IMR-90 (cell line): Measurements from ENCODE around the gene EPHB1. TPM values are rescaled to one million over a fixed set of nuclear protein-coding genes. Genes with fewer than 3 reads are reported as not detected.

ENCODE experiments used
- ATAC-seq: fragments of 200-7000 bp; cut with Tn5 transposase; 2 replicates; pipeline ENCODE4 v1.9.1; 2020; ENCODE audit warnings: low read depth, mild to moderate bottlenecking, moderate library complexity
- BruUV-seq: library from RNA; stranded (reverse); fragments of 400-500 nt; replicated peaks from 2 replicates; lab custom pipeline; 2021; lab: Mats Ljungman, UMichigan
- CTCF ChIA-PET: fragments of 300-600 bp; formaldehyde crosslinking; extraction: SDS; loops from one replicate; lab custom pipeline; 2021; ENCODE audit warnings: antibody characterized with exemption; lab: Yijun Ruan, JAX
- POLR2A ChIA-PET: fragments of 300-600 bp; sonication (Branson Sonifier 250); formaldehyde crosslinking; loops from one replicate; lab custom pipeline; 2022; ENCODE audit warnings: antibody characterized with exemption; ENCODE audit not compliant: unreplicated experiment; lab: Charles Lee
- DNase-seq: peaks from one replicate; pipeline ENCODE4 v3.0.0; 2013
- H2AFZ ChIP-seq: replicated peaks from 2 replicates; pipeline ENCODE3; 2013; ENCODE audit warnings: low read length, mild to moderate bottlenecking; ENCODE audit not compliant: poor library complexity
- H2AK5ac ChIP-seq: 2 replicates; pipeline ENCODE4 v1.6.1; 2013; ENCODE audit warnings: low read depth, low read length, inconsistent platforms
- H2AK9ac ChIP-seq: replicated peaks from 2 replicates; pipeline ENCODE3; 2013; ENCODE audit warnings: mild to moderate bottlenecking, low read depth, low read length, moderate library complexity; ENCODE audit not compliant: poor library complexity
- H2BK120ac ChIP-seq: 2 replicates; pipeline ENCODE4 v1.6.1; 2013; ENCODE audit warnings: low read depth, low read length, inconsistent platforms
- H2BK15ac ChIP-seq: 3 replicates; pipeline ENCODE4 v1.6.1; 2013; ENCODE audit warnings: low read depth, low read length, inconsistent platforms
- H2BK20ac ChIP-seq: 2 replicates; pipeline ENCODE4 v1.6.1; 2013; ENCODE audit warnings: low read depth, mild to moderate bottlenecking, inconsistent platforms, low read length, moderate library complexity
- H2BK5ac ChIP-seq: 2 replicates; pipeline ENCODE4 v1.6.1; 2013; ENCODE audit warnings: mild to moderate bottlenecking, low read depth, low read length, inconsistent platforms; ENCODE audit not compliant: poor library complexity, severe bottlenecking
- H3K14ac ChIP-seq: replicated peaks from 2 replicates; pipeline ENCODE4 v1.6.1; 2013; ENCODE audit warnings: low read depth, low read length, inconsistent platforms
- H3K18ac ChIP-seq: 2 replicates; pipeline ENCODE4 v1.6.1; 2013; ENCODE audit warnings: low read depth, low read length, control low read depth
- H3K23ac ChIP-seq: 2 replicates; pipeline ENCODE4 v1.6.1; 2013; ENCODE audit warnings: low read depth, low read length, inconsistent platforms
- H3K27ac ChIP-seq: 2 replicates; pipeline ENCODE4 v1.5.1; 2013; ENCODE audit warnings: mild to moderate bottlenecking, control low read depth, low read length; ENCODE audit not compliant: insufficient read depth
- H3K27me3 ChIP-seq: 2 replicates; pipeline ENCODE4 v1.6.1; 2013; ENCODE audit warnings: low read length; ENCODE audit not compliant: control insufficient read depth, insufficient read depth
- H3K36me3 ChIP-seq: 2 replicates; pipeline ENCODE4 v1.6.1; 2013; ENCODE audit warnings: low read length, mixed read lengths; ENCODE audit not compliant: control insufficient read depth, insufficient read depth
- H3K4ac ChIP-seq: 2 replicates; pipeline ENCODE4 v1.6.1; 2013; ENCODE audit warnings: low read depth, low read length, inconsistent platforms
- H3K4me1 ChIP-seq: 2 replicates; pipeline ENCODE4 v1.6.1; 2013; ENCODE audit warnings: low read length, mixed read lengths; ENCODE audit not compliant: control insufficient read depth, insufficient read depth
- H3K4me2 ChIP-seq: 2 replicates; pipeline ENCODE4 v1.6.1; 2013; ENCODE audit warnings: low read depth, mild to moderate bottlenecking, control low read depth, low read length, moderate library complexity
- H3K4me3 ChIP-seq: 2 replicates; pipeline ENCODE4 v1.5.1; 2013; ENCODE audit warnings: low read depth, mild to moderate bottlenecking, control low read depth, low read length, moderate library complexity; ENCODE audit not compliant: insufficient read depth
- H3K56ac ChIP-seq: 2 replicates; pipeline ENCODE4 v1.6.1; 2013; ENCODE audit warnings: low read length, inconsistent platforms; ENCODE audit not compliant: insufficient read depth; ENCODE audit errors: extremely low read depth
- H3K79me1 ChIP-seq, 2 experiments: 2 replicates each; pipeline ENCODE4 v1.6.1; 2013; ENCODE audit warnings: low read length in 2 of 2, inconsistent platforms in 1 of 2, low read depth in 1 of 2
- H3K9ac ChIP-seq: 2 replicates; pipeline ENCODE4 v1.6.1; 2013; ENCODE audit warnings: low read depth, low read length, control low read depth
- H3K9me1 ChIP-seq: 2 replicates; pipeline ENCODE4 v1.6.1; 2013; ENCODE audit warnings: low read length, inconsistent platforms; ENCODE audit not compliant: insufficient read depth
- H3K9me3 ChIP-seq: 2 replicates; pipeline ENCODE4 v1.6.1; 2013; ENCODE audit warnings: low read length; ENCODE audit not compliant: control insufficient read depth, insufficient read depth
- H4K20me1 ChIP-seq: 2 replicates; pipeline ENCODE4 v1.6.1; 2013; ENCODE audit warnings: low read length, inconsistent platforms; ENCODE audit not compliant: insufficient read depth
- H4K5ac ChIP-seq: 2 replicates; pipeline ENCODE4 v1.6.1; 2013; ENCODE audit warnings: mild to moderate bottlenecking, low read depth, low read length, control low read depth
- H4K8ac ChIP-seq, 2 experiments: 2 replicates each; pipeline ENCODE4 v1.6.1; 2013; ENCODE audit warnings: low read depth in 2 of 2, low read length in 2 of 2, control low read depth in 1 of 2, inconsistent platforms in 1 of 2
- H4K91ac ChIP-seq: 2 replicates; pipeline ENCODE4 v1.6.1; 2013; ENCODE audit warnings: low read depth, low read length, inconsistent platforms; ENCODE audit not compliant: insufficient read depth
- BHLHE40 ChIP-seq: fragments of 150-350 bp; IDR thresholded peaks from 2 replicates; pipeline ENCODE4 v1.6.1; 2016; ENCODE audit warnings: mild to moderate bottlenecking, low read depth, low read length
- CEBPB ChIP-seq: IDR thresholded peaks from 2 replicates; pipeline ENCODE4 v1.6.1; 2012; ENCODE audit warnings: low read depth, low read length, improper control_type of control experiment
- CTCF ChIP-seq: conservative IDR thresholded peaks from 2 replicates; pipeline ENCODE4 v1.5.1; 2012; ENCODE audit warnings: mild to moderate bottlenecking, low read depth, low read length, improper control_type of control experiment
- MAZ ChIP-seq: IDR thresholded peaks from 2 replicates; pipeline ENCODE4 v1.6.1; 2012; ENCODE audit warnings: low read depth, mild to moderate bottlenecking, low read length, improper control_type of control experiment, moderate library complexity, borderline replicate concordance
- MXI1 ChIP-seq: IDR thresholded peaks from 2 replicates; pipeline ENCODE4 v1.6.1; 2012; ENCODE audit warnings: low read depth, mild to moderate bottlenecking, low read length, moderate library complexity, borderline replicate concordance
- RAD21 ChIP-seq: IDR thresholded peaks from 2 replicates; pipeline ENCODE4 v1.6.1; 2012; ENCODE audit warnings: low read length, improper control_type of control experiment
- WGBS, 2 experiments: methylation state at CpG; one replicate each; pipeline versions ENCODE4 v1.1.5 to v1.1.7; 2013; ENCODE audit warnings: missing lambda C conversion rate in 2 of 2; ENCODE audit not compliant: insufficient read length in 1 of 2; ENCODE audit errors: extremely low coverage in 2 of 2; 5-methylcytosine and 5-hydroxymethylcytosine counted together
- dilution Hi-C: fragments of 300-500 bp; cut with HindIII; formaldehyde crosslinking; loops from one replicate; pipeline ENCODE4 v1.14.3; 2018; ENCODE audit warnings: low sequenced_read_pairs; ENCODE audit not compliant: unreplicated experiment
- in situ Hi-C: fragments of 300-500 bp; cut with MboI; formaldehyde crosslinking; loops from 3 replicates; pipeline ENCODE4 v1.14.3; 2019; ENCODE audit warnings: low sequenced_read_pairs, inconsistent platforms, mixed read lengths
- intact Hi-C: fragments of 100-400 bp; cut with micrococcal nuclease; formaldehyde crosslinking; loops from 2 replicates; pipeline ENCODE4 v1.10.0; 2022
- polyA plus RNA-seq, 3 experiments: library from polyadenylated mRNA; depleted of rRNA; stranded (reverse); fragments of >200 nt; gene quantifications; 2 replicates each; pipeline ENCODE4 v1.2.3, GENCODE V29; 2012; ENCODE audit warnings: low replicate concordance in 1 of 3
- total RNA-seq: library from RNA; depleted of rRNA; stranded (reverse); fragments of >200 nt; gene quantifications from 2 replicates; pipeline ENCODE4 v1.2.3, GENCODE V29; 2012

Gene EPHB1
- total and polyA plus RNA-seq, 2 of the 4 experiments (the other 2 are of a cell fraction) = 0.17 to 0.36 TPM

GRCh38 chr3:134790065-134790464, 5.0 kb upstream of the EPHB1 start:
- H4K8ac ChIP-seq = no peak overlapping the region
- CTCF ChIA-PET = interaction anchor here (1.1 kb wide), 1 partner anchor 16 kb away, joined by 3 read pairs; no protein-coding TSS in a partner anchor
- no peak overlapping the region for H3K14ac ChIP-seq
- no peak for DNase-seq
- no peaks in the 10 kb centered on the region for H3K9me1 ChIP-seq
- H3K4me1 ChIP-seq = no peaks in the 10 kb centered on the region
- no peak overlapping the region for H2BK120ac ChIP-seq
- H3K18ac ChIP-seq = no peak overlapping the region
- no peak overlapping the region for H3K23ac ChIP-seq
- no peak overlapping the region for H3K4ac ChIP-seq
- H3K9me3 ChIP-seq = no peaks in the 10 kb centered on the region
- no TSS peak for BruUV-seq
- POLR2A ChIA-PET = no interaction called here
- no peak overlapping the region for H3K4me3 ChIP-seq
- no peak overlapping the region for H2AFZ ChIP-seq
- H2BK5ac ChIP-seq = no peak overlapping the region
- H2BK15ac ChIP-seq = no peak overlapping the region
- H3K9ac ChIP-seq = no peak overlapping the region
- dilution Hi-C loops = no loop called here
- no peak overlapping the region for H4K91ac ChIP-seq
- intact Hi-C loops = loop anchor here (10.0 kb wide), 1 partner anchor 1255 kb away; no protein-coding TSS in a partner anchor
- no peak overlapping the region for H2AK5ac ChIP-seq
- H3K79me1 ChIP-seq = no peaks in the 10 kb centered on the region
- H2AK9ac ChIP-seq = no peak overlapping the region
- H3K36me3 ChIP-seq = no peaks in the 10 kb centered on the region
- H3K27ac ChIP-seq = no peak overlapping the region
- in situ Hi-C loops = loop anchor here (25.0 kb wide), 1 partner anchor 1247 kb away; no protein-coding TSS in a partner anchor
- no peak overlapping the region for H2BK20ac ChIP-seq
- TF ChIP-seq CTCF (no peak), CEBPB (no peak), MAZ (no peak), BHLHE40 (no peak), MXI1 (no peak), RAD21 (no peak)
- no peak overlapping the region for H3K4me2 ChIP-seq
- no CpG with 5 or more reads among the region's 2 CpGs for WGBS, 2 experiments
- H4K20me1 ChIP-seq = no peaks in the 10 kb centered on the region
- H3K56ac ChIP-seq = no peak overlapping the region
- no peak overlapping the region for H4K5ac ChIP-seq
- peaks cover 11% of the 10 kb centered on the region for H3K27me3 ChIP-seq
- ATAC-seq = no peak
